ENCODE results near the gene LSAMP.

GRCh38 chr3:115843206-115843605 lies 602.1 kb downstream of the LSAMP start:
- TF ChIP-seq CTCF (IDR thresholded peaks at IDR 0.05) (no peak), EP300 (IDR thresholded peaks at IDR 0.05) (no peak), POLR2A (IDR thresholded peaks at IDR 0.05) (no peak), POLR2AphosphoS5 (IDR thresholded peaks at IDR 0.05) (no peak)
